Neural progenitor cell (in vitro differentiated cells): ENCODE data around the gene LGR5.

Experiments
- CTCF ChIP-seq: fragments of 200-600 bp; sonication (generic); IDR thresholded peaks from 2 replicates; pipeline ENCODE4 v1.5.1; 2017; ENCODE audit warnings: antibody characterized with exemption, mild to moderate bottlenecking
- EZH2 ChIP-seq: fragments of 200-600 bp; sonication (generic); IDR thresholded peaks from 2 replicates; pipeline ENCODE4 v1.6.1; 2017; ENCODE audit warnings: antibody characterized with exemption, mild to moderate bottlenecking, moderate library complexity
- EZH2phosphoT487 ChIP-seq: fragments of 200-600 bp; sonication (generic); IDR thresholded peaks from 2 replicates; pipeline ENCODE4 v1.6.1; 2017; ENCODE audit warnings: antibody characterized with exemption

DNA sequence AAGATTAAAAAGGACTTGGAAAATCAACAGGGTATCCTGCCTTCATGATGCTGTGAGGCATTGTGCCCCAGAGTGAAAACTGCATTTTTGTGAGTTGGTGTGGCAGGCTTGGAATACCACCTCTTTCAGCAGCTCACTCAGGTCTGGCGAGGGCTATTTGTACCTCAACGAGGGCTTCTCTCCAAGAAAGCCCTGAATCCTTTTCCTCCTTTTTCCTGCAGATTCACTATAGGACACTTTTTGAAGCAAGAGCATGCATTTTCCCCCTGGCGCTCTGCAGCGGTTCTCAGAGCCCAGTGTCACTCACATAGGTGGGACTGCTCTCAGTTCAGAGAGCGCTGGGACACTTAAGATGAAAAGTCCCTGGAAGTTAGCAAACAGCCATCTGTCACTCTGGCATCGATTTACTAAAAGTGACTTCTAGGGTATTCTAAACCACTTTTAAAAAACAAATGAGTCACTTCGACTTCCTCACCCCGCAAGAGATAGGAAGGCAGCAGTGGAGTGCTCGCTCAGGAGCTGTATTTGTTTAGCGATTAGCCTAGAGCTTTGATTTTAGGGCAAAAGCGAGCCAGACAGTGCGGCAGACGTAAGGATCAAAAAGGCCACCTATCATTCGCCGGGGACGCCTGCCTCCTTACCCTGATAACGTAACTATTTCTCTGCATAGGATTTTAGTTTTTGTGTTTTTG lies 782 bp upstream of the LGR5 start:
- no peak for TF ChIP-seq CTCF
- TF ChIP-seq EZH2, result no peak
- TF ChIP-seq EZH2phosphoT487, result no peak
